VCaP (cell line): ENCODE measurements around the gene CALD1.
"Not testable (repeated sequence)": the region's sequence is repeated elsewhere in the genome, so short reads cannot be mapped to it uniquely, and the experiment has no call there.

Experiments used
- H3K27ac ChIP-seq: fragments of 450-650 bp; 2 replicates; pipeline ENCODE4 v1.5.1; 2017
- CTCF ChIP-seq: fragments of 450-650 bp; conservative IDR thresholded peaks from 2 replicates; pipeline ENCODE4 v1.5.1; 2017; ENCODE audit warnings: mild to moderate bottlenecking, moderate library complexity

The CALD1 gene

GRCh38 chr7:134959810-134960209 lies 180.4 kb downstream of the CALD1 start:
- peak overlapping the region; percentile 87 for H3K27ac ChIP-seq
- no peak for TF ChIP-seq CTCF

GRCh38 chr7:134962270-134962780 lies 182.9 kb downstream of the CALD1 start:
- no peak for TF ChIP-seq CTCF
- H3K27ac ChIP-seq, result no peak overlapping the region

- no peak for TF ChIP-seq CTCF
- H3K27ac ChIP-seq, result no peak overlapping the region
Measured at GRCh38 chr7:134963036-134963435, 183.6 kb downstream of the CALD1 start.

- peak overlapping the region; percentile 87 for H3K27ac ChIP-seq
- TF ChIP-seq CTCF, result no peak
Measured at GRCh38 chr7:134966691-134967090, 187.3 kb downstream of the CALD1 start.

GRCh38 chr7:134968110-134968509 lies 188.7 kb downstream of the CALD1 start:
- TF ChIP-seq CTCF, result no peak
- peak overlapping the region; percentile 87 for H3K27ac ChIP-seq

GRCh38 chr7:134981645-134982044 lies 202.2 kb downstream of the CALD1 start:
- not testable (repeated sequence) for H3K27ac ChIP-seq

GRCh38 chr7:134985894-134986362 lies 206.5 kb downstream of the CALD1 start:
- no peak for TF ChIP-seq CTCF
- H3K27ac ChIP-seq, result peak overlapping the region; percentile 90

GRCh38 chr7:134986363-134987251 lies 207.2 kb downstream of the CALD1 start, which contains the start of gene AGBL3:
Gene AGBL3 (plus strand): TSS chr7:134986508. CDS start chr7:134987934, 1,426 bp downstream.
- peak within 1 kb of the TSS; percentile 90 for H3K27ac ChIP-seq
- peak; percentile 72 for TF ChIP-seq CTCF
